ENCODE data around the gene EIF4G3. TPM values are rescaled to one million over a fixed set of nuclear protein-coding genes. Genes with fewer than 3 reads are reported as not detected.

EIF4G3 gene
- total and polyA plus RNA-seq, 2 of the 8 experiments (the other 6 are each of a cell fraction or from before 2014, with no cell fraction given) = 47.5 to 66.6 TPM

DNA sequence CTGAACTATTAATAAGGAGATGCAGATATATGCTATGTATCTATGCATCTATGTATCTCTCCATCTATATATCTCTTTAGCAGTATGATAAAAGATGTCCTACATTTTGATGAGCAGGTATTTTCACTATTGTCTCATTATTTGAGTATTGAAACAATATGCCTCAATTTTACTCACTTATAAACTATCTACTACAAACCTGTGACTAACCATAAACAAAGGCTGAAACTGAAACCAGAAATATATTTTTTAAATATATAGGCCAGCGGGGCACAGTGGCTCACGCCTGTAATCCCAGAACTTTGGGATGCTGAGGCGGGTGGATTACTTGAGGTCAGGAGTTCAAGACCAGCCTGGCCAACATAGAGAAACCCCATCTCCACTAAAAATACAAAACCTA is 22.0 kb downstream of the EIF4G3 start:
- CTCF ChIA-PET (ENCODE audit: partially characterized antibody) = no interaction called here
- TF ChIP-seq RFX5 (IDR thresholded peaks at IDR 0.05; ENCODE audit: borderline replicate concordance, low read depth, low read length) = no peak
- no peak for TF ChIP-seq TCF12 (IDR thresholded peaks at IDR 0.05; ENCODE audit: low read depth, low read length)
- no peak for TF ChIP-seq RNF2 (IDR thresholded peaks at IDR 0.05; ENCODE audit: borderline replicate concordance, low read depth, low read length, missing control alignments, poor library complexity, severe bottlenecking)
- no peak for TF ChIP-seq BRCA1 (IDR thresholded peaks at IDR 0.05; ENCODE audit: low read depth, low read length)
- TF ChIP-seq, protein P1, sequence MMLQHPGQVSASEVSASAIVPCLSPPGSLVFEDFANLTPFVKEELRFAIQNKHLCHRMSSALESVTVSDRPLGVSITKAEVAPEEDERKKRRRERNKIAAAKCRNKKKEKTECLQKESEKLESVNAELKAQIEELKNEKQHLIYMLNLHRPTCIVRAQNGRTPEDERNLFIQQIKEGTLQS (IDR thresholded peaks at IDR 0.05; ENCODE audit: insufficient read depth, low read depth, low read length) = no peak
- TF ChIP-seq NRF1 (IDR thresholded peaks at IDR 0.05; ENCODE audit: low read depth, low read length) = no peak
- TF ChIP-seq, protein P2, sequence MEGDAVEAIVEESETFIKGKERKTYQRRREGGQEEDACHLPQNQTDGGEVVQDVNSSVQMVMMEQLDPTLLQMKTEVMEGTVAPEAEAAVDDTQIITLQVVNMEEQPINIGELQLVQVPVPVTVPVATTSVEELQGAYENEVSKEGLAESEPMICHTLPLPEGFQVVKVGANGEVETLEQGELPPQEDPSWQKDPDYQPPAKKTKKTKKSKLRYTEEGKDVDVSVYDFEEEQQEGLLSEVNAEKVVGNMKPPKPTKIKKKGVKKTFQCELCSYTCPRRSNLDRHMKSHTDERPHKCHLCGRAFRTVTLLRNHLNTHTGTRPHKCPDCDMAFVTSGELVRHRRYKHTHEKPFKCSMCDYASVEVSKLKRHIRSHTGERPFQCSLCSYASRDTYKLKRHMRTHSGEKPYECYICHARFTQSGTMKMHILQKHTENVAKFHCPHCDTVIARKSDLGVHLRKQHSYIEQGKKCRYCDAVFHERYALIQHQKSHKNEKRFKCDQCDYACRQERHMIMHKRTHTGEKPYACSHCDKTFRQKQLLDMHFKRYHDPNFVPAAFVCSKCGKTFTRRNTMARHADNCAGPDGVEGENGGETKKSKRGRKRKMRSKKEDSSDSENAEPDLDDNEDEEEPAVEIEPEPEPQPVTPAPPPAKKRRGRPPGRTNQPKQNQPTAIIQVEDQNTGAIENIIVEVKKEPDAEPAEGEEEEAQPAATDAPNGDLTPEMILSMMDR (IDR thresholded peaks at IDR 0.05; ENCODE audit: control extremely low read depth in 1 of 3, insufficient read depth in 1 of 3, low read depth in 1 of 3, low read length in 3 of 3) = no peak
- no peak for TF ChIP-seq KDM5A (IDR thresholded peaks at IDR 0.05; ENCODE audit: low read length)
- TF ChIP-seq EP300 (IDR thresholded peaks at IDR 0.05; ENCODE audit: borderline replicate concordance in 1 of 2, low read depth in 2 of 2, low read length in 2 of 2) = no peak
- TF ChIP-seq CHD2 (IDR thresholded peaks at IDR 0.05; ENCODE audit: low read length) = no peak
- no peak for TF ChIP-seq TAF1 (IDR thresholded peaks at IDR 0.05; ENCODE audit: low read depth, low read length)

More for the DNA sequence above, 22.0 kb downstream of the EIF4G3 start:
- Histone ChIP-seq H2AFZ (ENCODE audit: low read length) (no peak overlapping the region), H2BK20ac (ENCODE audit: low read length) (no peak overlapping the region), H3K4me2 (ENCODE audit: insufficient read depth in 1 of 2, low read depth in 2 of 2, low read length in 2 of 2) (no peak overlapping the region), H3K4me3 (ENCODE audit: extremely low read depth in 1 of 4, insufficient read depth in 2 of 4, low read depth in 3 of 4, low read length in 4 of 4) (no peak overlapping the region), H3K79me1 (ENCODE audit: low read depth, low read length) (no peaks in the 10 kb centered on the region; the same call in 1 of the 2 replicates), H3K4me1 (replicated peaks in 1 of 4; ENCODE audit: control insufficient read depth in 3 of 4, insufficient read depth in 4 of 4, low read length in 3 of 4) (no peaks in the 10 kb centered on the region), H3K9ac (replicated peaks in 1 of 4; ENCODE audit: extremely low read depth in 1 of 4, low read depth in 3 of 4, low read length in 3 of 4) (no peak overlapping the region), H3K23ac (ENCODE audit: insufficient read length) (no peak overlapping the region), H3K36me3 (ENCODE audit: control insufficient read depth in 2 of 4, insufficient read depth in 4 of 4, low read length in 3 of 4) (peaks cover 0 to 6% (median 0%) of the 10 kb centered on the region in 4 experiments; a peak in 1 of 8 replicates), H2BK120ac (replicated peaks; ENCODE audit: low read depth, low read length) (no peak overlapping the region), H3K18ac (ENCODE audit: extremely low read depth, low read length) (no peak overlapping the region), H4K20me1 (replicated peaks in 1 of 2; ENCODE audit: control insufficient read depth in 1 of 2, insufficient read depth in 2 of 2, low read length in 2 of 2) (peaks cover 2% of the 10 kb centered on the region in 2 experiments), H4K8ac (ENCODE audit: extremely low read depth, insufficient read depth, low read length) (no peak overlapping the region), H2AK5ac (ENCODE audit: low read depth, low read length) (no peak overlapping the region), H3K56ac (replicated peaks; ENCODE audit: insufficient read length, low read depth, low read length) (no peak overlapping the region), H3K23me2 (ENCODE audit: low read depth, low read length) (no peaks in the 10 kb centered on the region; the same call in 1 of the 2 replicates), H3K9me3 (ENCODE audit: insufficient read depth in 2 of 2, low read depth in 1 of 2, low read length in 1 of 2) (no peaks in the 10 kb centered on the region), H3K79me2 (ENCODE audit: control insufficient read depth in 1 of 2, insufficient read depth in 2 of 2, low read length in 2 of 2) (peaks cover 2 to 85% of the 10 kb centered on the region in 2 experiments; a peak in 2 of 4 replicates), H3K27me3 (replicated peaks in 1 of 4; ENCODE audit: control insufficient read depth in 3 of 4, extremely low read depth in 1 of 4, insufficient read depth in 3 of 4, low read length in 3 of 4) (no peaks in the 10 kb centered on the region), H2BK5ac (ENCODE audit: low read depth, low read length) (no peak overlapping the region), H3K4ac (replicated peaks; ENCODE audit: insufficient read length, low read depth, low read length) (no peak overlapping the region), H3K27ac (ENCODE audit: low read depth, low read length) (no peak overlapping the region), H4K5ac (ENCODE audit: insufficient read length, low read depth, low read length) (no peak overlapping the region), H3K14ac (ENCODE audit: insufficient read length) (no peak overlapping the region), H2BK15ac (ENCODE audit: low read length) (no peak overlapping the region), H4K91ac (replicated peaks; ENCODE audit: insufficient read length, low read length) (no peak overlapping the region), H2BK12ac (ENCODE audit: low read depth, low read length) (no peak overlapping the region)
- no peak for FAIRE-seq
- WGBS, 2 experiments (ENCODE audit: extremely low coverage in 1 of 2, insufficient coverage in 1 of 2, insufficient read length in 1 of 2, insufficient replicate concordance in 2 of 2, low coverage in 1 of 2, low lambda C conversion rate in 2 of 2, missing lambda C conversion rate in 1 of 2) = 90% methylated on average over 3 of the region's 3 CpGs; no CpG with 5 or more reads in 1 of the 2 experiments
- POLR2A ChIA-PET (ENCODE audit: partially characterized antibody) = no interaction called here
- DNase-seq (ENCODE audit: low read depth in 1 of 2, low spot score in 2 of 2) = no peak
